ENCODE measurements around the gene PPP3R1.

DNA sequence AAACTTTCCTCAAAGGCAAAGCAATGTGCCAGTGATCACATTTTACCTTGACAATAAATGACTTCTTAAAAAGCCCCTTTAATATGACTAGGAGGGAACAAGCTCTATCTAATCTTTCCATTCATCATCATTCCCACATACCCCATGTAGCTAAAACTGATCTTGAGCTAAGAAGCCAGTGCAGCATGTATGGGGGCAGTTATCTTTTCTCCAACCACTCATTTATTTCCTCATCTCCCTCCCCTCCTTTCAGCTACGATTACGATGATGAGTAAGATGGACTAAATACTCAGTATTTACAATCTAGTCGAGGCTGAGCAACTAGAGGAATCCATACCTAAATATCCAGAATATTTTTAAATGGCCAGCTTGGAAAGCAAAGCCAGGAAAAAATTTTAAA is 59.2 kb downstream of the PPP3R1 start:
- no peak for TF ChIP-seq ZBTB1 (tag by site-specific recombination; IDR thresholded peaks at IDR 0.05)
- TF ChIP-seq CTCF (tag by site-specific recombination; IDR thresholded peaks at IDR 0.05), result no peak
- no peak for TF ChIP-seq ZNF362 (tag by site-specific recombination; IDR thresholded peaks at IDR 0.05)
- TF ChIP-seq ZNF350 (tag by site-specific recombination; IDR thresholded peaks at IDR 0.05), result no peak
- no peak for TF ChIP-seq KLF1 (tag by site-specific recombination; IDR thresholded peaks at IDR 0.05)
- TF ChIP-seq, protein P1, sequence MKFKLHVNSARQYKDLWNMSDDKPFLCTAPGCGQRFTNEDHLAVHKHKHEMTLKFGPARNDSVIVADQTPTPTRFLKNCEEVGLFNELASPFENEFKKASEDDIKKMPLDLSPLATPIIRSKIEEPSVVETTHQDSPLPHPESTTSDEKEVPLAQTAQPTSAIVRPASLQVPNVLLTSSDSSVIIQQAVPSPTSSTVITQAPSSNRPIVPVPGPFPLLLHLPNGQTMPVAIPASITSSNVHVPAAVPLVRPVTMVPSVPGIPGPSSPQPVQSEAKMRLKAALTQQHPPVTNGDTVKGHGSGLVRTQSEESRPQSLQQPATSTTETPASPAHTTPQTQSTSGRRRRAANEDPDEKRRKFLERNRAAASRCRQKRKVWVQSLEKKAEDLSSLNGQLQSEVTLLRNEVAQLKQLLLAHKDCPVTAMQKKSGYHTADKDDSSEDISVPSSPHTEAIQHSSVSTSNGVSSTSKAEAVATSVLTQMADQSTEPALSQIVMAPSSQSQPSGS (tag by site-specific recombination; IDR thresholded peaks at IDR 0.05; ENCODE audit: low read depth), result no peak
- no peak for TF ChIP-seq PBX3 (CRISPR knock-in tag; IDR thresholded peaks at IDR 0.05)
